GM10248 (cell line): ENCODE results near the gene SELENOP.

Experiments used
- CTCF ChIA-PET: fragments of 300-600 bp; sonication (Branson Sonifier 250); formaldehyde crosslinking; extraction: SDS; loops from one replicate; lab custom pipeline; 2021; ENCODE audit warnings: antibody characterized with exemption; lab: Yijun Ruan, JAX
- POLR2A ChIA-PET: fragments of 350-650 bp; sonication (Branson Sonifier 250); formaldehyde crosslinking; extraction: SDS; loops from one replicate; lab custom pipeline; 2020; ENCODE audit warnings: antibody characterized with exemption; lab: Yijun Ruan, JAX
- DNase-seq: peaks from one replicate; pipeline ENCODE4 v3.0.0; 2012; ENCODE audit errors: extremely low spot score
- CTCF ChIP-seq: IDR thresholded peaks from 2 replicates; pipeline ENCODE4 v1.5.1; 2012; ENCODE audit warnings: mild to moderate bottlenecking, low read depth; ENCODE audit errors: extremely low read depth, missing control alignments, control extremely low read depth

The SELENOP gene

GRCh38 chr5:42830924-42831323 lies 19.2 kb upstream of the SELENOP start:
- DNase-seq: no peak
- CTCF ChIA-PET: no interaction called here
- POLR2A ChIA-PET: no interaction called here
- no peak for TF ChIP-seq CTCF

GRCh38 chr5:42828671-42829070 lies 17.0 kb upstream of the SELENOP start:
- TF ChIP-seq CTCF: no peak
- ChIA-PET POLR2A (no interaction called here), CTCF (no interaction called here)
- no peak for DNase-seq

GRCh38 chr5:42826757-42827515 lies 15.2 kb upstream of the SELENOP start:
- DNase-seq: no peak
- ChIA-PET POLR2A (no interaction called here), CTCF (interaction anchor here (1.2 to 1.4 kb wide), 2 partner anchors 26 to 32 kb away, joined by 3 read pairs; no protein-coding TSS in a partner anchor)
- TF ChIP-seq CTCF: no peak

- no peak for DNase-seq
- ChIA-PET CTCF (interaction anchor here (1.2 kb wide), 1 partner anchor 24 kb away, joined by 3 read pairs; no protein-coding TSS in a partner anchor), POLR2A (no interaction called here)
- no peak for TF ChIP-seq CTCF
These were observed 13.9 kb upstream of the SELENOP start for GRCh38 chr5:42825422-42826148.

GRCh38 chr5:42824347-42824976 lies 12.8 kb upstream of the SELENOP start:
- no peak for TF ChIP-seq CTCF
- DNase-seq: no peak
- CTCF ChIA-PET: interaction anchor here (0.9 kb wide), 1 partner anchor 25 kb away, joined by 3 read pairs; no protein-coding TSS in a partner anchor
- POLR2A ChIA-PET: no interaction called here

GRCh38 chr5:42822548-42822947 lies 10.9 kb upstream of the SELENOP start:
- TF ChIP-seq CTCF: no peak
- DNase-seq: no peak
- ChIA-PET POLR2A (interaction anchor here (0.7 kb wide), 1 partner anchor 151 kb away, joined by 3 read pairs; no protein-coding TSS in a partner anchor), CTCF (no interaction called here)
